Upper lobe of left lung (tissue), 4 donors: Measurements from ENCODE around the gene TCEA2.

Experiments used
- CTCF ChIP-seq, 6 experiments: fragments of 450-650 bp in 4 of 6; fragments of 200-600 bp in 2 of 6; sonication (generic) in 2 of 6; IDR thresholded peaks; one replicate each; pipeline ENCODE4 v1.5.1; 2016 to 2019; ENCODE audit warnings: antibody characterized with exemption in 6 of 6
- EP300 ChIP-seq, 4 donors: sonication (generic); formaldehyde crosslinking; IDR thresholded peaks; one replicate each; pipeline ENCODE4 v1.5.1; 2017; ENCODE audit warnings: antibody characterized with exemption in 4 of 4, control low read depth in 2 of 4
- POLR2A ChIP-seq, 4 donors: fragments of 450-650 bp; IDR thresholded peaks; one replicate each; pipeline ENCODE4 v1.5.1; 2016 to 2017; ENCODE audit warnings: antibody characterized with exemption in 4 of 4, mild to moderate bottlenecking in 2 of 4
- POLR2AphosphoS5 ChIP-seq, 2 donors: sonication (generic); formaldehyde crosslinking; IDR thresholded peaks; one replicate each; pipeline ENCODE4 v1.5.1; 2017; ENCODE audit warnings: antibody characterized with exemption in 2 of 2

- TF ChIP-seq POLR2A (IDR thresholded peaks at IDR 0.05), result no peak
- TF ChIP-seq EP300 (IDR thresholded peaks at IDR 0.05), result no peak
- TF ChIP-seq CTCF (IDR thresholded peaks at IDR 0.05), result no peak
- no peak for TF ChIP-seq POLR2AphosphoS5 (IDR thresholded peaks at IDR 0.05)
Observed at GRCh38 chr20:64099880-64100565, 37.0 kb downstream of the TCEA2 start.
